ENCODE results near the gene DECR2.

- TF ChIP-seq EZH2 (IDR thresholded peaks at IDR 0.05; ENCODE audit: borderline replicate concordance, low read depth, low read length) (no peak), ZBTB2 (IDR thresholded peaks at IDR 0.05) (no peak), NCOA2 (IDR thresholded peaks at IDR 0.05; ENCODE audit: partially characterized antibody in 2 of 2) (no peak), GABPB1 (CRISPR knock-in tag; IDR thresholded peaks at IDR 0.05) (no peak), LEF1 (IDR thresholded peaks at IDR 0.05) (no peak), GABPA (tag; conservative IDR thresholded peaks at IDR 0.05; ENCODE audit: low read depth) (no peak), GATAD2B (IDR thresholded peaks at IDR 0.05; ENCODE audit: borderline replicate concordance) (no peak), ZNF583 (CRISPR knock-in tag; IDR thresholded peaks at IDR 0.05) (no peak)
- TF ChIP-seq, protein P1, sequence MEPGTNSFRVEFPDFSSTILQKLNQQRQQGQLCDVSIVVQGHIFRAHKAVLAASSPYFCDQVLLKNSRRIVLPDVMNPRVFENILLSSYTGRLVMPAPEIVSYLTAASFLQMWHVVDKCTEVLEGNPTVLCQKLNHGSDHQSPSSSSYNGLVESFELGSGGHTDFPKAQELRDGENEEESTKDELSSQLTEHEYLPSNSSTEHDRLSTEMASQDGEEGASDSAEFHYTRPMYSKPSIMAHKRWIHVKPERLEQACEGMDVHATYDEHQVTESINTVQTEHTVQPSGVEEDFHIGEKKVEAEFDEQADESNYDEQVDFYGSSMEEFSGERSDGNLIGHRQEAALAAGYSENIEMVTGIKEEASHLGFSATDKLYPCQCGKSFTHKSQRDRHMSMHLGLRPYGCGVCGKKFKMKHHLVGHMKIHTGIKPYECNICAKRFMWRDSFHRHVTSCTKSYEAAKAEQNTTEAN (CRISPR knock-in tag; IDR thresholded peaks at IDR 0.05): no peak
Observed at GRCh38 chr16:454397-454940, 52.8 kb downstream of the DECR2 start.

Data from K562 (cell line).